ENCODE measurements around the gene CADM4. TPM values are rescaled to one million over a fixed set of nuclear protein-coding genes. Genes with fewer than 3 reads are reported as not detected.

The CADM4 gene
- total and polyA plus RNA-seq, 9 of the 15 experiments (the other 6 are each of a cell fraction or from before 2014, with no cell fraction given) = 0.03 to 4.6 (median 1.3) TPM

GRCh38 chr19:43618921-43619261 lies 20.8 kb downstream of the CADM4 start (continued):
- TF ChIP-seq PKNOX1 (IDR thresholded peaks at IDR 0.05) = peak; percentile 26; the same call in 1 of the 2 replicates
- TF ChIP-seq RBM15 (IDR thresholded peaks at IDR 0.05; ENCODE audit: insufficient read depth, low read length) = no peak
- 0 out of 2 replicates have a peak, but pooled peaks have one; percentile 32 for TF ChIP-seq KLF1 (tag; IDR thresholded peaks at IDR 0.05)
- TF ChIP-seq ZBTB7A (IDR thresholded peaks at IDR 0.05; ENCODE audit: borderline replicate concordance, control insufficient read depth, low read depth, low read length) = peak; percentile 0; the same call in 1 of the 2 replicates
- TF ChIP-seq RNF219 (CRISPR knock-in tag; IDR thresholded peaks at IDR 0.05) = no peak
- peak; percentile 60; the same call in 1 of the 2 replicates for TF ChIP-seq THRB (CRISPR knock-in tag; conservative IDR thresholded peaks at IDR 0.05)
- TF ChIP-seq USF1 (CRISPR knock-in tag; IDR thresholded peaks at IDR 0.05) = no peak
- no peak for TF ChIP-seq MITF (IDR thresholded peaks at IDR 0.05)
- no peak for TF ChIP-seq POLR2H (tag; IDR thresholded peaks at IDR 0.05; ENCODE audit: low read depth)
- TF ChIP-seq HBP1 (CRISPR knock-in tag; IDR thresholded peaks at IDR 0.05) = peak; percentile 70; the same call in 1 of the 2 replicates
- no peak for TF ChIP-seq RBM34 (IDR thresholded peaks at IDR 0.05; ENCODE audit: borderline replicate concordance, insufficient read depth, low read length)
- peak in 1 of 3 experiments; percentile 33 for TF ChIP-seq YY1 (IDR thresholded peaks at IDR 0.05; ENCODE audit: borderline replicate concordance in 1 of 3, control insufficient read depth in 1 of 3, extremely low read depth in 1 of 3, insufficient read depth in 3 of 3, insufficient read length in 1 of 3, insufficient replicate concordance in 2 of 3, low read depth in 1 of 3, low read length in 2 of 3)
- TF ChIP-seq DPF2 (IDR thresholded peaks at IDR 0.05) = peak; percentile 49; the same call in 1 of the 2 replicates
- peak; percentile 62; the same call in 1 of the 2 replicates for TF ChIP-seq E2F3 (CRISPR knock-in tag; IDR thresholded peaks at IDR 0.05)
- no peak for TF ChIP-seq BRD4 (IDR thresholded peaks at IDR 0.05)
- peak; percentile 18; the same call in 1 of the 2 replicates for TF ChIP-seq ARID1B (IDR thresholded peaks at IDR 0.05)
- peak; percentile 35 for TF ChIP-seq CHD1 (IDR thresholded peaks at IDR 0.05; ENCODE audit: low read length)
- 0 out of 2 replicates have a peak, but pooled peaks have one; percentile 13 for TF ChIP-seq KLF13 (tag; IDR thresholded peaks at IDR 0.05; ENCODE audit: borderline replicate concordance, low read depth)
- no peak for TF ChIP-seq MCM5 (IDR thresholded peaks at IDR 0.05; ENCODE audit: low read depth)
- TF ChIP-seq ZNF253 (CRISPR knock-in tag; conservative IDR thresholded peaks at IDR 0.05) = no peak
